Neural cell (in vitro differentiated cells): ENCODE data around the gene AFG3L2. TPM values are rescaled to one million over a fixed set of nuclear protein-coding genes. Genes with fewer than 3 reads are reported as not detected.

Experiments
- H2AFZ ChIP-seq: fragments of 200-600, 300-800 bp; sonication (generic), shearing (Covaris generic); 2 replicates; pipeline ENCODE4 v1.6.0; 2014; ENCODE audit warnings: low read depth, mild to moderate bottlenecking, antibody characterized with exemption, low read length, moderate library complexity
- H3F3A ChIP-seq: fragments of 200-600 bp; shearing (Covaris generic); 2 replicates; pipeline ENCODE4 v1.6.1; 2016; ENCODE audit warnings: mild to moderate bottlenecking, moderate library complexity, mixed read lengths, antibody characterized with exemption, low read length; ENCODE audit not compliant: insufficient read depth, poor library complexity, severe bottlenecking
- H3K27ac ChIP-seq: fragments of 200-600, 300-800 bp; sonication (generic), shearing (Covaris generic); 2 replicates; pipeline ENCODE4 v1.5.1; 2014; ENCODE audit warnings: mild to moderate bottlenecking, low read length, moderate library complexity
- H3K27me3 ChIP-seq: fragments of 300-800, 200-600 bp; sonication (generic), shearing (Covaris generic); 2 replicates; pipeline ENCODE4 v1.6.0; 2014; ENCODE audit warnings: mild to moderate bottlenecking, low read depth, low read length, moderate library complexity; ENCODE audit not compliant: insufficient read depth
- H3K36me3 ChIP-seq: fragments of 300-800, 200-600 bp; sonication (generic), shearing (Covaris generic); 2 replicates; pipeline ENCODE4 v1.5.1; 2014; ENCODE audit warnings: mild to moderate bottlenecking, antibody characterized with exemption, low read length, moderate library complexity; ENCODE audit not compliant: insufficient read depth
- H3K4me2 ChIP-seq: fragments of 300-800, 200-600 bp; sonication (generic), shearing (Covaris generic); 2 replicates; pipeline ENCODE4 v1.6.0; 2014; ENCODE audit warnings: mild to moderate bottlenecking, low read length
- H3K4me3 ChIP-seq: fragments of 300-800, 200-600 bp; sonication (generic), shearing (Covaris generic); 2 replicates; pipeline ENCODE4 v1.5.1; 2014; ENCODE audit warnings: mild to moderate bottlenecking, low read length, moderate library complexity
- H3K79me2 ChIP-seq: fragments of 200-600 bp; shearing (Covaris generic); replicated peaks from 2 replicates; pipeline ENCODE4 v1.6.0; 2014; ENCODE audit warnings: mild to moderate bottlenecking, low read length, moderate library complexity; ENCODE audit not compliant: insufficient read depth
- H3K9ac ChIP-seq: fragments of 300-800, 200-600 bp; sonication (generic), shearing (Covaris generic); 2 replicates; pipeline ENCODE4 v1.6.1; 2016; ENCODE audit warnings: mild to moderate bottlenecking, low read length, mixed read lengths
- H3K9me2 ChIP-seq: fragments of 200-600 bp; shearing (Covaris generic); 2 replicates; pipeline ENCODE4 v1.6.1; 2016; ENCODE audit warnings: mild to moderate bottlenecking, low read length, mixed read lengths; ENCODE audit not compliant: insufficient read depth
- H3K9me3 ChIP-seq: fragments of 200-600, 300-800 bp; sonication (generic), shearing (Covaris generic); 2 replicates; pipeline ENCODE4 v1.6.1; 2016; ENCODE audit warnings: mild to moderate bottlenecking, mixed run types, low read length, moderate library complexity, mixed read lengths
- H4K20me1 ChIP-seq: fragments of 200-600 bp; shearing (Covaris generic); 2 replicates; pipeline ENCODE4 v1.6.1; 2016; ENCODE audit warnings: mild to moderate bottlenecking, mixed run types; ENCODE audit not compliant: insufficient read depth
- CTCF ChIP-seq: fragments of 450-650 bp; IDR thresholded peaks from 2 replicates; pipeline ENCODE4 v1.5.1; 2014; ENCODE audit warnings: antibody characterized with exemption, mild to moderate bottlenecking, moderate library complexity; ENCODE audit not compliant: poor library complexity, severe bottlenecking
- EP300 ChIP-seq: fragments of 450-650 bp; conservative IDR thresholded peaks from 2 replicates; pipeline ENCODE4 v1.6.1; 2014; ENCODE audit warnings: antibody characterized with exemption, mild to moderate bottlenecking, moderate library complexity; ENCODE audit not compliant: poor library complexity, severe bottlenecking
- EZH2 ChIP-seq: fragments of 200-600, 300-800 bp; shearing (Covaris generic), sonication (generic); IDR thresholded peaks from 2 replicates; pipeline ENCODE4 v1.6.1; 2014; ENCODE audit warnings: antibody characterized with exemption, low read length, borderline replicate concordance, mild to moderate bottlenecking; ENCODE audit not compliant: insufficient read depth, poor library complexity, severe bottlenecking
- MXI1 ChIP-seq: fragments of 450-650 bp; conservative IDR thresholded peaks from 2 replicates; pipeline ENCODE4 v1.6.1; 2014; ENCODE audit warnings: antibody characterized with exemption, mild to moderate bottlenecking; ENCODE audit not compliant: poor library complexity, severe bottlenecking
- POLR2AphosphoS5 ChIP-seq: IDR thresholded peaks from 2 replicates; pipeline ENCODE4 v1.6.1; 2012
- RAD21 ChIP-seq: fragments of 450-650 bp; conservative IDR thresholded peaks from 2 replicates; pipeline ENCODE4 v1.6.1; 2014; ENCODE audit warnings: antibody characterized with exemption, mild to moderate bottlenecking, moderate library complexity
- REST ChIP-seq: IDR thresholded peaks from 2 replicates; pipeline ENCODE4 v1.6.1; 2012; ENCODE audit warnings: borderline replicate concordance
- SMC3 ChIP-seq: fragments of 450-650 bp; conservative IDR thresholded peaks from 2 replicates; pipeline ENCODE4 v1.6.1; 2014; ENCODE audit warnings: antibody characterized with exemption, mild to moderate bottlenecking, moderate library complexity; ENCODE audit not compliant: poor library complexity
- TAF1 ChIP-seq: IDR thresholded peaks from 2 replicates; pipeline ENCODE4 v1.6.1; 2012; ENCODE audit warnings: low read depth
- polyA plus RNA-seq: library from polyadenylated mRNA; depleted of rRNA; stranded (reverse); fragments of >200 nt; gene quantifications from 2 replicates; pipeline ENCODE4 v1.2.3, GENCODE V29; 2014

Gene AFG3L2
- polyA plus RNA-seq, 1 donor from 2014 or later: 49.4 TPM

GRCh38 chr18:12315911-12316310 is 61.1 kb downstream of the AFG3L2 start:
- Histone ChIP-seq H4K20me1 (no peaks in the 10 kb centered on the region), H3K79me2 (no peaks in the 10 kb centered on the region), H3K27ac (no peak overlapping the region), H3K4me2 (no peak overlapping the region), H2AFZ (no peak overlapping the region), H3F3A (no peaks in the 10 kb centered on the region), H3K9me3 (no peaks in the 10 kb centered on the region), H3K4me3 (no peak overlapping the region), H3K36me3 (no peaks in the 10 kb centered on the region), H3K27me3 (no peaks in the 10 kb centered on the region), H3K9ac (no peak overlapping the region), H3K9me2 (no peaks in the 10 kb centered on the region)
- TF ChIP-seq RAD21: no peak
- TF ChIP-seq EZH2: no peak
- TF ChIP-seq SMC3: no peak
- TF ChIP-seq EP300: no peak
- TF ChIP-seq TAF1: no peak
- no peak for TF ChIP-seq POLR2AphosphoS5
- no peak for TF ChIP-seq REST
- no peak for TF ChIP-seq CTCF
- no peak for TF ChIP-seq MXI1

- Histone ChIP-seq H3F3A (no peaks in the 10 kb centered on the region), H3K9me3 (no peaks in the 10 kb centered on the region), H3K36me3 (no peaks in the 10 kb centered on the region), H3K79me2 (no peaks in the 10 kb centered on the region), H3K4me3 (no peak overlapping the region), H3K27me3 (no peaks in the 10 kb centered on the region), H2AFZ (no peak overlapping the region), H4K20me1 (no peaks in the 10 kb centered on the region), H3K9ac (no peak overlapping the region), H3K9me2 (no peaks in the 10 kb centered on the region), H3K4me2 (no peak overlapping the region), H3K27ac (no peak overlapping the region)
- TF ChIP-seq EZH2 (no peak), EP300 (no peak), MXI1 (no peak), RAD21 (no peak), REST (no peak), CTCF (no peak), TAF1 (no peak), SMC3 (no peak), POLR2AphosphoS5 (no peak)
Observed at GRCh38 chr18:12315490-12315889, 61.5 kb downstream of the AFG3L2 start.
